Hematopoietic multipotent progenitor cell (in vitro differentiated cells): Measurements from ENCODE around the gene FARP1. TPM values are rescaled to one million over a fixed set of nuclear protein-coding genes. Genes with fewer than 3 reads are reported as not detected.

Experiments
- DNase-seq, 3 donors: peaks; one replicate each; pipeline ENCODE4 v3.0.0-alpha.2; 2011 to 2015; ENCODE audit warnings: low read depth in 2 of 3, low spot score in 2 of 3
- total RNA-seq: library from RNA; depleted of rRNA; stranded (reverse); fragments of >200 nt; gene quantifications from one replicate; pipeline ENCODE4 v1.2.3, GENCODE V29; 2012

Gene FARP1
- total RNA-seq, 1 donor = 0.27 TPM

GRCh38 chr13:98450539-98451111 is 307.7 kb downstream of the FARP1 start:
- peak in 1 of 3 donors; percentile 14 for DNase-seq

GRCh38 chr13:98451676-98452470 is 309.0 kb downstream of the FARP1 start:
- no peak for DNase-seq

- no peak for DNase-seq
Measured at GRCh38 chr13:98452851-98453843, 310.3 kb downstream of the FARP1 start.

GRCh38 chr13:98454389-98454881 is 311.5 kb downstream of the FARP1 start:
- DNase-seq = peak in 1 of 3 donors; percentile 19

DNA sequence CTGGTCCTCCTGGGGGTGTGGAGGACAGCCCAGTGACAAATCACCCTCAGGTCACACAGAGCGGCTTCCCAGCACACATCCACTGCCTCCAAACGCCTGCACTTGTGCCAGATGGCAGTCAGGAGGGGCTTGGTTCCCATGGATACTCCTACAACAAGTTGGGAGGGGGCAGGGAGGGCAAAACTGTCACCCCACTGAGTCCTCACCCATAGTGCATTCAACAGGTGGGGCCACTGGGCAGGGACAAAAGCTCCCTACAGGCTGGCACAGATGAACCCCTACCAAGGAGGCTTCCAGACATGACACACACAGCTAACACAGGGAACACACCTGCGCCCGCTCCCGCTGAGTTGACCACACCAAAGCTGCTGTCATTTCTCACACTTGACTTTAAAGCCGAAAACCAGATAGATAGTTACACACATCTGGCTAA is 313.5 kb downstream of the FARP1 start:
- DNase-seq = no peak

- DNase-seq = no peak
Measured at GRCh38 chr13:98457053-98457452, 314.2 kb downstream of the FARP1 start.

DNA sequence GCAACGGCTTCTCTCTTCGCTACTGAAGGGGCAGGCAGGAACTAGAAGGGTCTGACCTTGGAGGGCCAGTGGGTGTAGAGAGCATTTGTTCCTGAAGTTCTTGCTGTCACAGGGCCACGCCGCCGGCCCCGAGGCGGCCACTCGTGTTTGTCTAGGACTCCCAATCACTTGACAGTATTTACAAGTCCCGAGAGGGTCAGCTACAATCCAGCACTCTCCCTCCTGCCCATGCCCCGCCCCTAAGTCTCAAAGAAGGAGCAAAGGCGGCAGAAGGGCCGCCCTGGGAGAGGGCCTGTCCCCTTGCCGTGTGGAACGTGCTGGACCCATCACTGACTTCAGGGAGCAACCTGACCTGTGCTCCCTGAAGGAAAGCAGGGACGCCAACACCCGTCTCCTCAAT is 315.5 kb downstream of the FARP1 start:
- DNase-seq = no peak

DNA sequence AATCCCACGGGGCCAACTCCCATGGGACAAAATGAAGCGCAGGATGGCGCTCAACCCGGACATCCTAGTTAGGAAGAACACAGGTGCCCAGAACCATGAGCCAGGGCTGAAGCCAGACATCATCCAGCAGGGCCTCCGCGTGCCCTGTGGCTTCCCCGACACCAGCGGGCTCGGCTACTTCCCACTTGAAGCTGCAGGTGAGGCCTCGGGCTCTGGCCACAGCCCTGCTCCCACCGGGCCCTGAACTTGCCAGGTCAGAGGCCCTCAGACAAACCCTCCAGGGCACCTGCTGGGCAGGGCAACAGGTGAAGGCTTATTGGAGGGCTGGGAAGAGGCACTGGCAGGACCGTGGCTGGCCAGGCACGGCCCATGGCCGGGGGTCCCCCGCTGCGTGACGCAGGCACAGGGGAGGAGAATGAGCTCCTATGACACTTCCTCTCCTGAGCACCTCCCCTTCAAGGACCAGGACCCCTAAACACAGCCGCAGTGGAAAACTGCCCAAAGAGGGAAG is 316.3 kb downstream of the FARP1 start:
- DNase-seq = no peak

DNA sequence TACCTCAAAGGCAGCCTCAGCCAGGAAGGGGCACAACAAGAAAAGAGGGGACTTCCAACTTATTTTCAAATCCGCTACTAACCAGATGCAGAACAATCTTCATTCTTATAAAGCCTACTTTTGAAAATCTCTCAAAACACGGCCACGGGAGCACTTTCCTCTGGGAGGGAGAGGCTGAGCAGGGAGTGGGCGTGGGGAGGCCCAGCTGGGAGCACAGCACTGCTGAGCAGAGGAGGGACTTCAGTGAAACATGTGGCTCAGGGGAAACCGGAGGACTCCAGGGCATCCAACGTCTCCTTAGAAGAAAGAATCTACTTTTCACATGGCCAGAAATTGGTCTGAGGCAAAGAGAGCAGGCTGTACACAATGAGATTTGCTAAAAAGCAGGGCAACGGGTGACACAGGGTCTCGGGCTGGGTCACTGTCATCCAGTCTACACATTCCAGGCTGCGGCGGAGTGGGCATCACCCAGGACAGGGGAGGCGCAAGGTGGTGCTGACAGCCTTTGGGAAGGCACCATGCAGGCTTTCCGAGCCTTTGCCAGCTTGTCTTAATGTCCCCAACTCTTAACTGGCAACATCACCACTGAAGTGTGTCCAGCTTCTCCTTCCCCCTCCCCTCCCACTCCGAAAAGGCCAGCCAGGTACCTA is 317.0 kb downstream of the FARP1 start:
- no peak for DNase-seq

GRCh38 chr13:98460516-98460915 is 317.6 kb downstream of the FARP1 start:
- DNase-seq = no peak

- no peak for DNase-seq
Measured at GRCh38 chr13:98461486-98462240, 318.8 kb downstream of the FARP1 start.

DNA sequence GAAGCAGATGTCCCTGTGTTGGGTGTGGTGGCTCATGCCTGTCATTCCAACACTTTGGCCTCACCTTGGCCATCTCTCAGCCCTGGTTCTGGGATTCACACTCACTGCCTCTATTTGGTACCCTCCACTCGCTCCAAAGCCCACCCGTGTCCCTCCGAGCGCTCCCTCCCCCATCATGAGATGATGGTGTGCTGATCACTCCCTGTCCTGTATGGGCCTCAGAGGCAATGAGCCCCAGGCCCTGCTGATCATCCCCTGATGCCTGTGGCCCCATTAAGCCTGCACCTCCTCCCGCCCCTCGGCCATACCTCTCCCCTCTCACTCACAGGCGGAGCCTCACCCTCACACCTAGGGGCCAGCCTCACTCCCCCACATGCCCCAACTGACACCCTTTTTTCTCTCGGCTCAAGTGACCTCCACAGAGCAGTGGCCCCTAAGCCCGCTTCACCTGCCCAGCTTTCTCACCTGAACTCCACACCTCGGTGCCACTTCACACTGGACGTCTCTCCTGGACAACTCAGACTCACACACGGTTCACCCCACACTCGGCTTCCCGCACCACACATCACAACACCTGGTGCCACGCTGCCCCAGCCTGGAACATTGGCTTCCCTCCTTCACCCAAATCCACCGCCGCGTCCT is 319.5 kb downstream of the FARP1 start:
- DNase-seq = no peak

- DNase-seq = no peak
Measured at GRCh38 chr13:98462946-98463345, 320.1 kb downstream of the FARP1 start.

DNA sequence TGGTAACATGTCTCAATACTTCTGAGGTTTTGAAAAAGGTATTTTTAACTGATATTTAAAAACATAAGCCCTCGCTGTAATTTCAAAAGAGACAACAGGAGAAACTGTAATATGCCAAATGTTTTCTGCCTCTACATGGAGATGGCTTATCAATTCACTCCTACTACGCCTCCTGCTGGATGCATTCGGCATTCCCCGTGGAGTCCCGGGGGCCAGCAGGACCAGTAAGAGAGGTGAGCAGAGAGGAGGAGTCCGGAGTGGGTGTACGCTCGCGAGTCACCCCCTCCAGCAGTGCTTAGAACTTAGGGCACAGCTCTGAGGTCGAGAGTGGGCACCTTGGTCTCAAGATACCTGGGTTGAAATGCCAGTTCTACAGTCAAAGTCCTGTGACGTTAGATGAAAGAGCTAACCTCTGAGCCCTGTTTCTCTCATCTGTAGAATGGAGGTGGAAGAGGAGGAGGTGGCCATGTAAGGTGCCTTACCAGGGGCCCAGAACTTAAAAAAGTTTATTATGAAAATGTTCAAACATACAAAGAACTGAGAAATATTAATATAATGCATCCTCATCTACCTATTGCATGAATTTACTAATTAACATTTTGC is 323.8 kb downstream of the FARP1 start:
- DNase-seq = peak in 1 of 3 donors; percentile 52

- DNase-seq = no peak
Measured at GRCh38 chr13:98467263-98467985, 324.5 kb downstream of the FARP1 start.

DNA sequence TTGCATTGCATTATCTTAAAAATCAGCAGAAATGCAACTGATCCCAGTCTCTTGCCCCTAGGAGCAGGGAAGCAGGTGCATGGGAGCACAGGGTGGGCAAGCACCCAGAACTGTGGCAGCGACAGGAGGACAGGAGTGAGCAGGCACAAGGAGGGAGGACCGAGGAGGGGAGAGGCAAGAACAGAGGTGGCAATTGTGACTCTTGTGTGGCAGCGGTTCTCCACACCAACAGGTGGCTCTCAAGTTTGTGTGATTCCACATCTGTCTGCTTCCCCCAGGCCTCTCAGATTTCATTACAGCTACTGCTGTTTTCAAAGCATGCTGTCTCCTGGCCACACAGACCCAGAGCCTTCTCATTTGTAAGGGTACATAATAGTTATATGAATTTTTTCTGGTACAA is 325.5 kb downstream of the FARP1 start:
- no peak for DNase-seq

GRCh38 chr13:98468929-98469328 is 326.0 kb downstream of the FARP1 start:
- no peak for DNase-seq

- no peak for DNase-seq
Measured at GRCh38 chr13:98470920-98471319, 328.0 kb downstream of the FARP1 start.
